GM12878 (cell line): ENCODE data around the gene SPIRE2. TPM values are rescaled to one million over a fixed set of nuclear protein-coding genes. Genes with fewer than 3 reads are reported as not detected.

ENCODE experiments used
- ATAC-seq: fragments of 200-7000 bp; cut with Tn5 transposase; 3 replicates; pipeline ENCODE4 v1.9.1; 2020; ENCODE audit warnings: mild to moderate bottlenecking, moderate library complexity
- BruUV-seq: library from RNA; stranded (reverse); fragments of 400-500 nt; replicated peaks from 2 replicates; lab custom pipeline; 2021; lab: Mats Ljungman, UMichigan
- CTCF ChIA-PET: fragments of 300-600 bp; sonication (Branson Sonifier 250); formaldehyde crosslinking; extraction: SDS; loops from one replicate; lab custom pipeline; 2021; ENCODE audit warnings: inconsistent platforms; lab: Yijun Ruan, JAX
- POLR2A ChIA-PET: fragments of 350-600 bp; formaldehyde crosslinking; extraction: SDS; loops from one replicate; lab custom pipeline; 2021; ENCODE audit warnings: inconsistent platforms; lab: Charles Lee
- RAD21 ChIA-PET: fragments of 300-600 bp; sonication (Branson Sonifier 250); formaldehyde crosslinking; loops from one replicate; lab custom pipeline; 2023; ENCODE audit warnings: antibody characterized with exemption; ENCODE audit not compliant: unreplicated experiment; lab: Charles Lee
- SMC1A ChIA-PET: fragments of 300-600 bp; sonication (Branson Sonifier 250); formaldehyde crosslinking; loops from one replicate; lab custom pipeline; 2023; ENCODE audit not compliant: unreplicated experiment, uncharacterized antibody; lab: Charles Lee
- DNase-seq: peaks from one replicate; pipeline ENCODE4 v3.0.0-alpha.2; 2011; ENCODE audit warnings: low read depth, low spot score
- FAIRE-seq: peaks from 3 replicates; lab custom pipeline; 2011; peaks lifted over from hg19 to GRCh38; lab: Jason Lieb, UNC
- H2AFZ ChIP-seq: 2 replicates; pipeline ENCODE4 v1.6.0; 2011; ENCODE audit warnings: low read depth, low read length, control low read depth; ENCODE audit not compliant: control insufficient read depth
- H3K27ac ChIP-seq: 2 replicates; pipeline ENCODE4 v1.5.1; 2011; ENCODE audit warnings: control low read depth; ENCODE audit not compliant: control insufficient read depth, insufficient read depth
- H3K27me3 ChIP-seq, 2 experiments: replicated peaks in 1 of 2; 2 replicates each; pipeline versions ENCODE4 v1.6.0 to v1.6.1; 2011; ENCODE audit warnings: low read length in 1 of 2; ENCODE audit not compliant: control insufficient read depth in 2 of 2, insufficient read depth in 2 of 2
- H3K36me3 ChIP-seq, 2 experiments: 2 replicates each; pipeline ENCODE4 v1.5.1; 2011; ENCODE audit warnings: low read length in 1 of 2; ENCODE audit not compliant: control insufficient read depth in 2 of 2, insufficient read depth in 2 of 2
- H3K4me1 ChIP-seq: 2 replicates; pipeline ENCODE4 v1.6.1; 2011; ENCODE audit warnings: mild to moderate bottlenecking, low read length, moderate library complexity, mixed read lengths; ENCODE audit not compliant: control insufficient read depth, insufficient read depth
- H3K4me2 ChIP-seq: 2 replicates; pipeline ENCODE4 v1.6.0; 2011; ENCODE audit warnings: control low read depth; ENCODE audit not compliant: control insufficient read depth, insufficient read depth
- H3K4me3 ChIP-seq: fragments of 200-600 bp; sonication (generic); 2 replicates; pipeline ENCODE4 v1.5.1; 2016
- H3K79me2 ChIP-seq: 2 replicates; pipeline ENCODE4 v1.6.0; 2011; ENCODE audit warnings: low read length; ENCODE audit not compliant: control insufficient read depth, insufficient read depth
- H3K9ac ChIP-seq: 2 replicates; pipeline ENCODE4 v1.8.0; 2011; ENCODE audit warnings: low read length, control low read depth, mixed read lengths; ENCODE audit not compliant: control insufficient read depth, insufficient read depth
- H3K9me3 ChIP-seq: replicated peaks from 3 replicates; pipeline ENCODE4 v1.5.1; 2011; ENCODE audit warnings: mild to moderate bottlenecking, low read length; ENCODE audit not compliant: control insufficient read depth, insufficient read depth
- H4K20me1 ChIP-seq: 2 replicates; pipeline ENCODE4 v1.6.0; 2011; ENCODE audit not compliant: control insufficient read depth, insufficient read depth
- ATF7 ChIP-seq: fragments of 450-650 bp; IDR thresholded peaks from 2 replicates; pipeline ENCODE4 v1.6.1; 2016; ENCODE audit warnings: low read depth, mild to moderate bottlenecking
- POLR2A ChIP-seq: IDR thresholded peaks from 2 replicates; pipeline ENCODE4 v1.6.1; 2011; ENCODE audit warnings: low read depth, mild to moderate bottlenecking, low read length
- RFX5 ChIP-seq: IDR thresholded peaks from 2 replicates; pipeline ENCODE4 v1.6.1; 2011; ENCODE audit warnings: low read depth, low read length, improper control_type of control experiment
- TBL1XR1 ChIP-seq: IDR thresholded peaks from 2 replicates; pipeline ENCODE4 v1.6.1; 2012; ENCODE audit warnings: low read depth, low read length, improper control_type of control experiment
- WGBS: methylation state at CpG from one replicate; pipeline ENCODE4 v1.1.6; 2016; ENCODE audit warnings: low lambda C conversion rate; ENCODE audit not compliant: insufficient replicate concordance, insufficient coverage; ENCODE audit errors: missing lambda C conversion rate; 5-methylcytosine and 5-hydroxymethylcytosine counted together
- in situ Hi-C: fragments of 300-500 bp; cut with MboI; formaldehyde crosslinking; loops from 9 replicates; pipeline ENCODE4 v1.14.3; 2018; ENCODE audit warnings: mixed read lengths
- intact Hi-C: fragments of 100-400 bp; cut with micrococcal nuclease; formaldehyde crosslinking; loops from one replicate; pipeline ENCODE4 v1.14.2; 2022; ENCODE audit not compliant: unreplicated experiment
- polyA plus RNA-seq, 11 experiments: library from polyadenylated mRNA; depleted of rRNA in 4 of 11; unstranded in 6 of 11; stranded (reverse) in 5 of 11; fragments of >200 nt; fragmentation: Nextera tagmentation in 4 of 11; fragmentation: Illumina TruSeq in 1 of 11; extraction: Ambion mirVana in 4 of 11; extraction: Trizol in 1 of 11; gene quantifications; 1 replicate in 1 of 11; 2 replicates in 10 of 11; pipeline versions ENCODE4 v1.2.1 to v1.2.3, GENCODE V29; 2011 to 2016; ENCODE audit warnings: inconsistent platforms in 2 of 11, missing spikeins in 2 of 11, low read depth in 1 of 11
- total RNA-seq, 4 experiments: library from RNA; depleted of rRNA in 3 of 4; stranded (reverse); fragments of >200 nt in 3 of 4; fragmentation: Illumina TruSeq in 1 of 4; extraction: Trizol in 1 of 4; gene quantifications; 2 replicates each; pipeline versions ENCODE4 v1.2.1 to v1.2.3, GENCODE V29; 2013 to 2021

SPIRE2 gene
- total and polyA plus RNA-seq, 10 of the 15 experiments (the other 5 are each of a cell fraction or from before 2014, with no cell fraction given) = 0.03 to 0.64 (median 0.27) TPM; not detected in 1

GRCh38 chr16:89912143-89912542 is 83.9 kb downstream of the SPIRE2 start:
- Histone ChIP-seq H4K20me1 (no peaks in the 10 kb centered on the region; the same call in 1 of the 2 replicates), H3K36me3 (peaks cover 5 to 10% of the 10 kb centered on the region in 2 experiments), H3K4me2 (no peak overlapping the region), H3K9ac (no peak overlapping the region), H3K27me3 (no peaks in the 10 kb centered on the region), H3K9me3 (no peaks in the 10 kb centered on the region; the same call in 2 of the 3 replicates), H3K4me1 (0 out of 2 replicates have a peak, but pooled peaks cover under 1% of the 10 kb centered on the region), H2AFZ (no peak overlapping the region), H3K4me3 (no peak overlapping the region), H3K27ac (no peak overlapping the region), H3K79me2 (no peaks in the 10 kb centered on the region)
- intact Hi-C loops = loop anchor here (10.0 kb wide), 1 partner anchor 207 kb away; the partner anchor contains the start of gene SPATA2L
- no TSS peak for BruUV-seq
- ATAC-seq (no peak), FAIRE-seq (no peak), DNase-seq (no peak)
- ChIA-PET SMC1A (no interaction called here), RAD21 (no interaction called here), POLR2A (no interaction called here), CTCF (no interaction called here)
- TF ChIP-seq POLR2A (peak; percentile 42; the same call in 1 of the 2 replicates), ATF7 (no peak)
- in situ Hi-C loops = no loop called here
- WGBS = 85% methylated on average over 13 of the region's 13 CpGs

- POLR2A ChIA-PET = no interaction called here
- CTCF ChIA-PET = no interaction called here
- RAD21 ChIA-PET = no interaction called here
Measured at GRCh38 chr16:89912627-89913026, 84.4 kb downstream of the SPIRE2 start.

More at GRCh38 chr16:89912627-89913026, 84.4 kb downstream of the SPIRE2 start:
- no peak overlapping the region for H2AFZ ChIP-seq
- SMC1A ChIA-PET = no interaction called here
- in situ Hi-C loops = no loop called here
- intact Hi-C loops = loop anchor here (10.0 kb wide), 1 partner anchor 208 kb away; the partner anchor contains the start of gene SPATA2L
- peaks cover 5 to 10% of the 10 kb centered on the region in 2 experiments for H3K36me3 ChIP-seq
- TF ChIP-seq RFX5 (no peak), TBL1XR1 (no peak)
- BruUV-seq = no TSS peak
- H3K27me3 ChIP-seq = no peaks in the 10 kb centered on the region
- H3K4me3 ChIP-seq = no peak overlapping the region
- H4K20me1 ChIP-seq = no peaks in the 10 kb centered on the region; the same call in 1 of the 2 replicates
- 90% methylated on average over 14 of the region's 14 CpGs for WGBS
- FAIRE-seq (no peak), DNase-seq (no peak), ATAC-seq (no peak)
- no peak overlapping the region for H3K9ac ChIP-seq
- no peak overlapping the region for H3K27ac ChIP-seq
- H3K9me3 ChIP-seq = no peaks in the 10 kb centered on the region; the same call in 2 of the 3 replicates
- H3K79me2 ChIP-seq = no peaks in the 10 kb centered on the region
- no peak overlapping the region for H3K4me2 ChIP-seq
- peaks cover 5% of the 10 kb centered on the region for H3K4me1 ChIP-seq
